ENCODE results near the gene ARX. TPM values are rescaled to one million over a fixed set of nuclear protein-coding genes. Genes with fewer than 3 reads are reported as not detected.

Gene ARX
- total and polyA plus RNA-seq, 9 of the 15 experiments (the other 6 are each of a cell fraction or from before 2014, with no cell fraction given): 0.03 TPM; not detected in 8

DNA sequence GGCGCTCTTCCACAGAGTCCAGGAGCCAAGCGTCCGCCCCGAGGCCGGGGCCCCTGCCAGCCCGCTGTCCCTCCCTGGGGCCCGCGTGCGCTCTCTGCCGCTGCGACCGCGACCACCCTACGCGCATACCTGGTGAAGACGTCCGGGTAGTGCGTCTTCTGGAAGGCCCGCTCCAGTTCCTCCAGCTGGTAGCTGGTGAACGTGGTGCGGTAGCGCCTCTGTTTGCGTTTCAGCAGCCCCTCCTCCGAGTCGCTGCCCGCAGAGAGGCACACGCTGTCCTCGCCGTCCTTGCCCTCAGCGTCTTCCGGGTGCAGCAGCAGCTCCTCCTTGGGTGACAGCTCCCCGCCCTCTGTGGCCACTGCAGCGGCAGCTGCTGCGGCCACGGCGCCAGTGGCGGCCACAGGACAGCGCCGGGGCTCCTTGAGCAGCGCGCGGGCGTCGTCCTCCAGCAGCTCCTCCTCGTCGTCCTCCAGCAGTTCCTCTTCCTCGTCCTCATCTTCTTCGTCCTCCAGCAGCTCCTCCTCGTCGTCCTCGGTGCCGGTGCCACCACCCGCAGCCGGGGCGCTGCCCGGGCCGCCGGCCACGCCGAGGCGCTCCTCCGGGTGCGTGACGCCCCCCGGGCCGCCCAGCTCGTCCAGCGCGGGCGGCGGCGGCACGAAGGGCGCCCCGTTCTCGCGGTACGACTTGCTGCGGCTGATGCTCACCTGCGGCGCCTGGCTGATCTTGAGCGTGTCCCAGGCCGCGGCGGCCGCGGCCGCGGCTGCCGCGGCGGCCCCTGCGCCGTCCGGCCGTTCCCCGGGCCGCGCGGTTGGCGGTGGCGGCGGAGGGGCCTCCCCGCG, 2.8 kb downstream of the ARX start (continued):
- TF ChIP-seq, protein P1, sequence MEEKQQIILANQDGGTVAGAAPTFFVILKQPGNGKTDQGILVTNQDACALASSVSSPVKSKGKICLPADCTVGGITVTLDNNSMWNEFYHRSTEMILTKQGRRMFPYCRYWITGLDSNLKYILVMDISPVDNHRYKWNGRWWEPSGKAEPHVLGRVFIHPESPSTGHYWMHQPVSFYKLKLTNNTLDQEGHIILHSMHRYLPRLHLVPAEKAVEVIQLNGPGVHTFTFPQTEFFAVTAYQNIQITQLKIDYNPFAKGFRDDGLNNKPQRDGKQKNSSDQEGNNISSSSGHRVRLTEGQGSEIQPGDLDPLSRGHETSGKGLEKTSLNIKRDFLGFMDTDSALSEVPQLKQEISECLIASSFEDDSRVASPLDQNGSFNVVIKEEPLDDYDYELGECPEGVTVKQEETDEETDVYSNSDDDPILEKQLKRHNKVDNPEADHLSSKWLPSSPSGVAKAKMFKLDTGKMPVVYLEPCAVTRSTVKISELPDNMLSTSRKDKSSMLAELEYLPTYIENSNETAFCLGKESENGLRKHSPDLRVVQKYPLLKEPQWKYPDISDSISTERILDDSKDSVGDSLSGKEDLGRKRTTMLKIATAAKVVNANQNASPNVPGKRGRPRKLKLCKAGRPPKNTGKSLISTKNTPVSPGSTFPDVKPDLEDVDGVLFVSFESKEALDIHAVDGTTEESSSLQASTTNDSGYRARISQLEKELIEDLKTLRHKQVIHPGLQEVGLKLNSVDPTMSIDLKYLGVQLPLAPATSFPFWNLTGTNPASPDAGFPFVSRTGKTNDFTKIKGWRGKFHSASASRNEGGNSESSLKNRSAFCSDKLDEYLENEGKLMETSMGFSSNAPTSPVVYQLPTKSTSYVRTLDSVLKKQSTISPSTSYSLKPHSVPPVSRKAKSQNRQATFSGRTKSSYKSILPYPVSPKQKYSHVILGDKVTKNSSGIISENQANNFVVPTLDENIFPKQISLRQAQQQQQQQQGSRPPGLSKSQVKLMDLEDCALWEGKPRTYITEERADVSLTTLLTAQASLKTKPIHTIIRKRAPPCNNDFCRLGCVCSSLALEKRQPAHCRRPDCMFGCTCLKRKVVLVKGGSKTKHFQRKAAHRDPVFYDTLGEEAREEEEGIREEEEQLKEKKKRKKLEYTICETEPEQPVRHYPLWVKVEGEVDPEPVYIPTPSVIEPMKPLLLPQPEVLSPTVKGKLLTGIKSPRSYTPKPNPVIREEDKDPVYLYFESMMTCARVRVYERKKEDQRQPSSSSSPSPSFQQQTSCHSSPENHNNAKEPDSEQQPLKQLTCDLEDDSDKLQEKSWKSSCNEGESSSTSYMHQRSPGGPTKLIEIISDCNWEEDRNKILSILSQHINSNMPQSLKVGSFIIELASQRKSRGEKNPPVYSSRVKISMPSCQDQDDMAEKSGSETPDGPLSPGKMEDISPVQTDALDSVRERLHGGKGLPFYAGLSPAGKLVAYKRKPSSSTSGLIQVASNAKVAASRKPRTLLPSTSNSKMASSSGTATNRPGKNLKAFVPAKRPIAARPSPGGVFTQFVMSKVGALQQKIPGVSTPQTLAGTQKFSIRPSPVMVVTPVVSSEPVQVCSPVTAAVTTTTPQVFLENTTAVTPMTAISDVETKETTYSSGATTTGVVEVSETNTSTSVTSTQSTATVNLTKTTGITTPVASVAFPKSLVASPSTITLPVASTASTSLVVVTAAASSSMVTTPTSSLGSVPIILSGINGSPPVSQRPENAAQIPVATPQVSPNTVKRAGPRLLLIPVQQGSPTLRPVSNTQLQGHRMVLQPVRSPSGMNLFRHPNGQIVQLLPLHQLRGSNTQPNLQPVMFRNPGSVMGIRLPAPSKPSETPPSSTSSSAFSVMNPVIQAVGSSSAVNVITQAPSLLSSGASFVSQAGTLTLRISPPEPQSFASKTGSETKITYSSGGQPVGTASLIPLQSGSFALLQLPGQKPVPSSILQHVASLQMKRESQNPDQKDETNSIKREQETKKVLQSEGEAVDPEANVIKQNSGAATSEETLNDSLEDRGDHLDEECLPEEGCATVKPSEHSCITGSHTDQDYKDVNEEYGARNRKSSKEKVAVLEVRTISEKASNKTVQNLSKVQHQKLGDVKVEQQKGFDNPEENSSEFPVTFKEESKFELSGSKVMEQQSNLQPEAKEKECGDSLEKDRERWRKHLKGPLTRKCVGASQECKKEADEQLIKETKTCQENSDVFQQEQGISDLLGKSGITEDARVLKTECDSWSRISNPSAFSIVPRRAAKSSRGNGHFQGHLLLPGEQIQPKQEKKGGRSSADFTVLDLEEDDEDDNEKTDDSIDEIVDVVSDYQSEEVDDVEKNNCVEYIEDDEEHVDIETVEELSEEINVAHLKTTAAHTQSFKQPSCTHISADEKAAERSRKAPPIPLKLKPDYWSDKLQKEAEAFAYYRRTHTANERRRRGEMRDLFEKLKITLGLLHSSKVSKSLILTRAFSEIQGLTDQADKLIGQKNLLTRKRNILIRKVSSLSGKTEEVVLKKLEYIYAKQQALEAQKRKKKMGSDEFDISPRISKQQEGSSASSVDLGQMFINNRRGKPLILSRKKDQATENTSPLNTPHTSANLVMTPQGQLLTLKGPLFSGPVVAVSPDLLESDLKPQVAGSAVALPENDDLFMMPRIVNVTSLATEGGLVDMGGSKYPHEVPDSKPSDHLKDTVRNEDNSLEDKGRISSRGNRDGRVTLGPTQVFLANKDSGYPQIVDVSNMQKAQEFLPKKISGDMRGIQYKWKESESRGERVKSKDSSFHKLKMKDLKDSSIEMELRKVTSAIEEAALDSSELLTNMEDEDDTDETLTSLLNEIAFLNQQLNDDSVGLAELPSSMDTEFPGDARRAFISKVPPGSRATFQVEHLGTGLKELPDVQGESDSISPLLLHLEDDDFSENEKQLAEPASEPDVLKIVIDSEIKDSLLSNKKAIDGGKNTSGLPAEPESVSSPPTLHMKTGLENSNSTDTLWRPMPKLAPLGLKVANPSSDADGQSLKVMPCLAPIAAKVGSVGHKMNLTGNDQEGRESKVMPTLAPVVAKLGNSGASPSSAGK (IDR thresholded peaks at IDR 0.05): no peak
- TF ChIP-seq, protein P2, sequence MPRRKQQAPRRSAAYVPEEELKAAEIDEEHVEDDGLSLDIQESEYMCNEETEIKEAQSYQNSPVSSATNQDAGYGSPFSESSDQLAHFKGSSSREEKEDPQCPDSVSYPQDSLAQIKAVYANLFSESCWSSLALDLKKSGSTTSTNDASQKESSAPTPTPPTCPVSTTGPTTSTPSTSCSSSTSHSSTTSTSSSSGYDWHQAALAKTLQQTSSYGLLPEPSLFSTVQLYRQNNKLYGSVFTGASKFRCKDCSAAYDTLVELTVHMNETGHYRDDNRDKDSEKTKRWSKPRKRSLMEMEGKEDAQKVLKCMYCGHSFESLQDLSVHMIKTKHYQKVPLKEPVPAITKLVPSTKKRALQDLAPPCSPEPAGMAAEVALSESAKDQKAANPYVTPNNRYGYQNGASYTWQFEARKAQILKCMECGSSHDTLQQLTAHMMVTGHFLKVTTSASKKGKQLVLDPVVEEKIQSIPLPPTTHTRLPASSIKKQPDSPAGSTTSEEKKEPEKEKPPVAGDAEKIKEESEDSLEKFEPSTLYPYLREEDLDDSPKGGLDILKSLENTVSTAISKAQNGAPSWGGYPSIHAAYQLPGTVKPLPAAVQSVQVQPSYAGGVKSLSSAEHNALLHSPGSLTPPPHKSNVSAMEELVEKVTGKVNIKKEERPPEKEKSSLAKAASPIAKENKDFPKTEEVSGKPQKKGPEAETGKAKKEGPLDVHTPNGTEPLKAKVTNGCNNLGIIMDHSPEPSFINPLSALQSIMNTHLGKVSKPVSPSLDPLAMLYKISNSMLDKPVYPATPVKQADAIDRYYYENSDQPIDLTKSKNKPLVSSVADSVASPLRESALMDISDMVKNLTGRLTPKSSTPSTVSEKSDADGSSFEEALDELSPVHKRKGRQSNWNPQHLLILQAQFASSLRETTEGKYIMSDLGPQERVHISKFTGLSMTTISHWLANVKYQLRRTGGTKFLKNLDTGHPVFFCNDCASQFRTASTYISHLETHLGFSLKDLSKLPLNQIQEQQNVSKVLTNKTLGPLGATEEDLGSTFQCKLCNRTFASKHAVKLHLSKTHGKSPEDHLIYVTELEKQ (CRISPR knock-in tag; IDR thresholded peaks at IDR 0.05): no peak
- TF ChIP-seq ADNP (tag; IDR thresholded peaks at IDR 0.05) (no peak), ZNF124 (CRISPR knock-in tag; IDR thresholded peaks at IDR 0.05) (no peak), EP300 (IDR thresholded peaks at IDR 0.05; ENCODE audit: low read length) (no peak), RBBP5 (IDR thresholded peaks at IDR 0.05; ENCODE audit: borderline replicate concordance, insufficient read depth, low read length, poor library complexity, severe bottlenecking) (no peak)
- TF ChIP-seq, protein P3, sequence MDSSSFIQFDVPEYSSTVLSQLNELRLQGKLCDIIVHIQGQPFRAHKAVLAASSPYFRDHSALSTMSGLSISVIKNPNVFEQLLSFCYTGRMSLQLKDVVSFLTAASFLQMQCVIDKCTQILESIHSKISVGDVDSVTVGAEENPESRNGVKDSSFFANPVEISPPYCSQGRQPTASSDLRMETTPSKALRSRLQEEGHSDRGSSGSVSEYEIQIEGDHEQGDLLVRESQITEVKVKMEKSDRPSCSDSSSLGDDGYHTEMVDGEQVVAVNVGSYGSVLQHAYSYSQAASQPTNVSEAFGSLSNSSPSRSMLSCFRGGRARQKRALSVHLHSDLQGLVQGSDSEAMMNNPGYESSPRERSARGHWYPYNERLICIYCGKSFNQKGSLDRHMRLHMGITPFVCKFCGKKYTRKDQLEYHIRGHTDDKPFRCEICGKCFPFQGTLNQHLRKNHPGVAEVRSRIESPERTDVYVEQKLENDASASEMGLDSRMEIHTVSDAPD (CRISPR knock-in tag; IDR thresholded peaks at IDR 0.05): no peak
- TF ChIP-seq, protein P4, sequence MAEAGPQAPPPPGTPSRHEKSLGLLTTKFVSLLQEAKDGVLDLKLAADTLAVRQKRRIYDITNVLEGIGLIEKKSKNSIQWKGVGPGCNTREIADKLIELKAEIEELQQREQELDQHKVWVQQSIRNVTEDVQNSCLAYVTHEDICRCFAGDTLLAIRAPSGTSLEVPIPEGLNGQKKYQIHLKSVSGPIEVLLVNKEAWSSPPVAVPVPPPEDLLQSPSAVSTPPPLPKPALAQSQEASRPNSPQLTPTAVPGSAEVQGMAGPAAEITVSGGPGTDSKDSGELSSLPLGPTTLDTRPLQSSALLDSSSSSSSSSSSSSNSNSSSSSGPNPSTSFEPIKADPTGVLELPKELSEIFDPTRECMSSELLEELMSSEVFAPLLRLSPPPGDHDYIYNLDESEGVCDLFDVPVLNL (CRISPR knock-in tag; IDR thresholded peaks at IDR 0.05; ENCODE audit: low read depth): no peak
